RWPE2 (cell line): Measurements from ENCODE around the gene PHF12.
A peak's percentile ranks its signal among the peaks of the same experiment; 100 is the strongest.

Experiments
- ATAC-seq: fragments of 200-7000 bp; cut with Tn5 transposase; 3 replicates; pipeline ENCODE4 v1.9.1; 2021; ENCODE audit warnings: low read depth
- DNase-seq: peaks from one replicate; pipeline ENCODE4 v3.0.0-alpha.2; 2020; ENCODE audit warnings: low spot score
- H3K27ac ChIP-seq: fragments of 450-650 bp; 2 replicates; pipeline ENCODE4 v1.5.1; 2017; ENCODE audit warnings: mild to moderate bottlenecking; ENCODE audit not compliant: poor library complexity, severe bottlenecking
- H3K27me3 ChIP-seq: fragments of 250-450 bp; sonication (Bioruptor Pico); 2 replicates; pipeline ENCODE4 v1.5.1; 2021; ENCODE audit warnings: mild to moderate bottlenecking, moderate library complexity; ENCODE audit not compliant: insufficient read depth, poor library complexity, severe bottlenecking
- H3K36me3 ChIP-seq: fragments of 250-450 bp; sonication (Bioruptor Pico); 2 replicates; pipeline ENCODE4 v1.5.1; 2020; ENCODE audit warnings: low read depth, mild to moderate bottlenecking, moderate library complexity
- H3K4me1 ChIP-seq: fragments of 250-450 bp; sonication (Bioruptor Pico); 2 replicates; pipeline ENCODE4 v1.5.1; 2021; ENCODE audit warnings: mild to moderate bottlenecking, moderate library complexity; ENCODE audit not compliant: insufficient read depth, poor library complexity, severe bottlenecking
- H3K4me3 ChIP-seq: fragments of 250-450 bp; sonication (Bioruptor Pico); 2 replicates; pipeline ENCODE4 v1.5.1; 2021; ENCODE audit warnings: mild to moderate bottlenecking, moderate library complexity; ENCODE audit not compliant: severe bottlenecking
- H3K9me3 ChIP-seq: fragments of 250-450 bp; sonication (Bioruptor Pico); 2 replicates; pipeline ENCODE4 v1.5.1; 2021; ENCODE audit warnings: mild to moderate bottlenecking, moderate library complexity; ENCODE audit not compliant: severe bottlenecking
- TF ChIP-seq, protein P1 (sequence below): fragments of 450-650 bp; IDR thresholded peaks from one replicate; pipeline ENCODE4 v1.5.1; 2017; ENCODE audit warnings: mild to moderate bottlenecking, moderate library complexity; ENCODE audit not compliant: poor library complexity, severe bottlenecking

The PHF12 gene

DNA sequence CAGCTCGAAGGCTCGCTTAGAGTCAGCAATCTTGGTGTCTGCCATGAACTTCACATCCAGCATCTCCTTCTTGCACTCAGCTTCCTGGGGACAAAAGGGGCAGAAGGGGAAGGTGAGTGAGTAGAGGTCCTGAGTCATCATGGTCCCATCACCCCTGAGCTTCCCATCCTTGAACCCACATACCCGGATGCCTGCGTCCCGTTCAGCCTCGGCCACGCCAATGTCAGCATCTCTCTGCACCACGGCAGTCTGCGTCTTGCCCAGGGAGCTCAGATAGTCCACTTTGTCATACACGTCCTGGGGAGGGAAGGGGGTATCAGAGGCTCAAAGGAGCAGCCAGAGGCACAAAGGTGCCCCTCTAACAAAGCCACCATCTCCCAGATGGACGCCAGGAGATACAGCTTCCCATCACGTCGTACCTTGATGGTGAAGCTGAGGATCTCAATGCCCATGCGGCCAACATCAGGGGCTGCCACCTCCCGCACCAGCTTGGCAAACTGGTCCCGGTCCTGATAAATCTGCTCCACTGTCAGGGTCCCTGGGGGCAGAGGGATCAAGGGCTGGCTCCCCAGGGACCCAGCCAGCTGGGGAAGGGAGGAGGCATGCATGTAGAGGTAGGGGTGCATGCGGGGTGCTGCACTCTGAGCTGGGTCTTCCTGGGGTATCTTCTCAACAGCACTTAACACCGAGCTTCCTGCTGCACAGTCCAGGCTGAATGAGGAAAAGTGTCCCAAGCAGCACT lies 69.0 kb downstream of the PHF12 start:
- Histone ChIP-seq H3K4me1 (peaks cover 20% of the 10 kb centered on the region), H3K4me3 (no peak overlapping the region), H3K27ac (no peak overlapping the region), H3K36me3 (peaks cover 38% of the 10 kb centered on the region), H3K9me3 (no peaks in the 10 kb centered on the region), H3K27me3 (no peaks in the 10 kb centered on the region)
- TF ChIP-seq, protein P1, sequence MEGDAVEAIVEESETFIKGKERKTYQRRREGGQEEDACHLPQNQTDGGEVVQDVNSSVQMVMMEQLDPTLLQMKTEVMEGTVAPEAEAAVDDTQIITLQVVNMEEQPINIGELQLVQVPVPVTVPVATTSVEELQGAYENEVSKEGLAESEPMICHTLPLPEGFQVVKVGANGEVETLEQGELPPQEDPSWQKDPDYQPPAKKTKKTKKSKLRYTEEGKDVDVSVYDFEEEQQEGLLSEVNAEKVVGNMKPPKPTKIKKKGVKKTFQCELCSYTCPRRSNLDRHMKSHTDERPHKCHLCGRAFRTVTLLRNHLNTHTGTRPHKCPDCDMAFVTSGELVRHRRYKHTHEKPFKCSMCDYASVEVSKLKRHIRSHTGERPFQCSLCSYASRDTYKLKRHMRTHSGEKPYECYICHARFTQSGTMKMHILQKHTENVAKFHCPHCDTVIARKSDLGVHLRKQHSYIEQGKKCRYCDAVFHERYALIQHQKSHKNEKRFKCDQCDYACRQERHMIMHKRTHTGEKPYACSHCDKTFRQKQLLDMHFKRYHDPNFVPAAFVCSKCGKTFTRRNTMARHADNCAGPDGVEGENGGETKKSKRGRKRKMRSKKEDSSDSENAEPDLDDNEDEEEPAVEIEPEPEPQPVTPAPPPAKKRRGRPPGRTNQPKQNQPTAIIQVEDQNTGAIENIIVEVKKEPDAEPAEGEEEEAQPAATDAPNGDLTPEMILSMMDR, result no peak
- no peak for DNase-seq
- ATAC-seq, result no peak

DNA sequence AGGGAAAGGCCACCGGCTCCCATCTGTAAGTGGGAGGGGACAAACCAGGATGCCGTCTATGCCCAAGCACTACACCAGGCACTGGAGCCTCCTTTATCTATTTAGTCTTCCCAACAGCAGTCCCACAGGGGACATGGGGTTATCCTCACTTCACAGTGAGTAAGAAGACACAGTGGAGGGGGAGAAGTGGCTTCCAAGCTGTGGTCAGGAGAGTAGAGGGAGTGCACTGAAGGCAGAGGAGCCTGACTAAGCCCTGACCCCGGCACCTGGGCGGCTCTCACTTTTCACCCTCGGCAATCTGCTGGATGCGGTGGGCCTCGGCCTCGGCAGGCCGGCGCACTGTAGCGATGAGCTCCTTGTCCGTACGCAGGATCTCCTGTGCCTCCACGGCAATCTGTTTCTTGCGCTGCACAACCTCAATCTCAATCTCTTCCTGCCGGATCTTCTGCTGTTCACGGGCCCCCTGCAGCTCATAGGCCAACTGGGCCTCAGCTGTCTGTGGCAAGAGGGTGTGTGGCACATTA lies 69.7 kb downstream of the PHF12 start:
- DNase-seq, result no peak
- no peak for ATAC-seq
- Histone ChIP-seq H3K4me1 (peaks cover 20% of the 10 kb centered on the region), H3K36me3 (peaks cover 38% of the 10 kb centered on the region), H3K27ac (no peak overlapping the region), H3K27me3 (no peaks in the 10 kb centered on the region), H3K9me3 (no peaks in the 10 kb centered on the region), H3K4me3 (no peak overlapping the region)
- TF ChIP-seq, protein P1, result no peak

DNA sequence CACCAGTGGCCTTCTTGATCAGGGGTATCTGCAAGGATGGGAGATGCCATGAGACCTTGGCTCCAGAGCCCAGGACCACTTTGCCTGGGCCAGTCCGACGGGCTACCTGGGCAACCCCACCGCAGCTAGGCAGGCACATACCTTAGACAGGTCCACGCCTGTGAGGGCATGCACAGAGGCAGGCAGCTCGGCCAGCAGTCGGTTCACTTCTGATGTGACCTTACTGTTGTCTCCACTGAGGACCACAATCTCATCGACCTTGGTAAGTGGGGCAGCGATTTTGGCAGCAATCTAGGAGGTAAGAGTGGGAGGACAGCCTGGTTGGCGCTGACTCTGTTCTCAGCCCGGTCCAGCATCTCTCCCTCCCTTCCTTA lies 70.8 kb downstream of the PHF12 start:
- peak; percentile 36; the same call in 1 of the 3 replicates for ATAC-seq
- no peak overlapping the region for H3K4me3 ChIP-seq
- H3K36me3 ChIP-seq, result peaks cover 38% of the 10 kb centered on the region
- H3K27me3 ChIP-seq, result no peaks in the 10 kb centered on the region
- no peaks in the 10 kb centered on the region for H3K9me3 ChIP-seq
- peaks cover 20% of the 10 kb centered on the region for H3K4me1 ChIP-seq
- peak; percentile 67 for DNase-seq
- peak overlapping the region; percentile 65 for H3K27ac ChIP-seq
- TF ChIP-seq, protein P1, result no peak

DNA sequence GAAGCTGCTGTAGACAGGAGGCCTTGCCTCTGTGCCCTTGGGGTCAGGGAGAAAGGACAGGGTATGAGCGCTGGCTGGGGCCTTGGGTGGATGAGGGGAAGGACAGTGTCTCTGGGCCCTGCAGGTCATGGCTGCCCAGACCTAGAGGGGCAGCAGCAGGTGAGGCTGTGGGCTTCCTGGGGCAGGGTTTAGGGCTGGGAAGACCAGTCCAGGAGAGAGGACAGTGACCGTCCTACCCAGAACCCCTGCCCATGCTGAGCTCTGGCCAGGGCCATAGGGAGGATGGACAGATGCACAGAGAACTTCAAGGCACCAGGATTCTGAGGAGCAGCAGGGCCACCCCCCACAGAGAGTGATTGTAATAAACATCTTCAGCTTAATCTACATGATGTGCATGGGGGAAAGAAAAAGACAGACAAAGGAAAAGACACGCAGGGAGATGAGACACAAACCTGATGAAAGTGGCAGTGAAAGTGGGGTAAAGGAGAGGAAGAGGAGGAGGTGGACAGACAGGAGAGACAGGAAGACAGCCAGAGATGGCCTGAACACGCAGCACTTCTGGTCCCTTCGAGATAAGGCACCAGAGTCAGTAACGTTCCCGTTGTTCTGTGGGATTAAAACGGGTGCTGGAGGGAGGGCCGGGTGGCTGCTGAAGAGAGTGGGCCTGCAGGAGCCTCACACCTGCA lies 71.3 kb downstream of the PHF12 start:
- DNase-seq (no peak), ATAC-seq (no peak)
- Histone ChIP-seq H3K36me3 (peaks cover 38% of the 10 kb centered on the region), H3K27ac (peak overlapping the region; percentile 65), H3K4me3 (no peak overlapping the region), H3K9me3 (no peaks in the 10 kb centered on the region), H3K4me1 (peaks cover 20% of the 10 kb centered on the region), H3K27me3 (no peaks in the 10 kb centered on the region)
- TF ChIP-seq, protein P1, result no peak
